ENCODE measurements around the gene FPGS. TPM values are rescaled to one million over a fixed set of nuclear protein-coding genes. Genes with fewer than 3 reads are reported as not detected.

The FPGS gene
- polyA plus RNA-seq, 4 donors = 40.7 to 55.2 (median 48.9) TPM

DNA sequence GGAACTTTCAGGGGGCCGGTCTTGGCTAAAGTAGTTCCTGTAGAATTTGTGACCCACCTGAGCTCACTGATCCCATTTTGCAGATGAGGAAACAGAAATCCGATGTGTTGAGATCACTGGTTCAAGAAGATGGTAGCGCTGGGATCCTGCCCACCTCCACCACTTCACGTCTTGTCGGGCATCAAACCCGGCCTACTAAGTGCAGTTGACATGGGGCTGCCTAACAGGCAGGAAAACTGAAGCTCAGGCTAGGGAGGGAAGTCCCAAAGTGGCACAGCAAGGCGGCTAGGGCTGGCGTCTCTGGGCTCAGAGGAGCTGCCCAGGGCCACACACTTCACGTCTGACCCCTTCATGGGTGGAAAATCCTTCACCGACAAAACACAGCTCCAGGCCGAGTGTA, 52.3 kb downstream of the FPGS start:
- DNase-seq (ENCODE audit: low read depth in 4 of 4, low spot score in 2 of 4) = no peak

DNA sequence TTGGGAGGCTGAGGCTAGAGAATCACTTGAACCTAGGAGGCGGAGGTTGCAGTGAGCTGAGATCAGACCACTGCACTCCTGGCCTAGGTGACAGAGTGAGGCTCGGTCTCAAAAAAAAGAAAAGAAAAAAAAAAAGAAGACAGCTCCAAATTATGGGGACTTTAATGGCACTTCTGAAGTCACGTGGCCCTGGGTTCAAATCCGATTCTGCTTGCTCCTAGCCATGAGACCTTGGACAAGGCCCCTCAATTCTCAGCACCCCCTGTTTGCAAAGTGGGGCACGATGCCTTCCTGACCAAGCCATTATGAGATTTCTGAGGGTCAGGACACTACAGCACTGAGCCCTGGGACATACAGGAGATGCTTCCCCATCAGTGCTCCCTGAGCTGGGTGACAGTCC, 52.8 kb downstream of the FPGS start:
- no peak for DNase-seq (ENCODE audit: low read depth in 4 of 4, low spot score in 2 of 4)

DNA sequence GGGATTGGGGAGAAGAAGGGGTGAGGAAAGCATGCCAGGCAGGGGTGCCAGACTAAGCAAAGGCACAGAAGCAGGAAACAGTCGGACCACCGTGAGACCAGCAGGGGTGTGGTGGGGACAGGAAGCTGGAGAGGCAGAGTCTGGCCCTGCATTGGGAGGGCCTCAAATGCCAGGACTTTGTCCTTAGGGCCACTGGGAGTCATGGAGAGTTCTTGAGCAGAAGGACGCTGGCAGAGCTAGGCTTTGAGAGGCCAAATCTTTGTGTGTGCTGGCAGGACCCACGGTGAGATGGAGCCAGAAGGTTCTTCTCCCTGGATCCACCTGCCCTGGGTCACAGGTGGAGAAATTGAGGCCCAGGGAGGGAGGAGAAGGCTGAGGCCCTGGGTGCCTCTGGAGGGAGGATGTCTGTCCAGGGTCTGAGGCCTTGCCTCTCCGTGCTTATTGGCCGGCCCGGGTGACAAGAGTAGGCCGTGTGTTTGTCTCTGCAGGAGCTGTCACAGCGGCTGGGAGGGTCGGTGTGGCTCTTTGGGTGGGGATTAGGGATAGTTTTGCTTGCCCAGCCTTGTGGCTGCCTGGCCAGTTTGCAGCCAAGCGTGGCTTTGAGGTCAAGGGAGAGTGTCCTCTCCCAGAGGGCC, 53.5 kb downstream of the FPGS start:
- no peak for DNase-seq (ENCODE audit: low read depth in 4 of 4, low spot score in 2 of 4)

DNA sequence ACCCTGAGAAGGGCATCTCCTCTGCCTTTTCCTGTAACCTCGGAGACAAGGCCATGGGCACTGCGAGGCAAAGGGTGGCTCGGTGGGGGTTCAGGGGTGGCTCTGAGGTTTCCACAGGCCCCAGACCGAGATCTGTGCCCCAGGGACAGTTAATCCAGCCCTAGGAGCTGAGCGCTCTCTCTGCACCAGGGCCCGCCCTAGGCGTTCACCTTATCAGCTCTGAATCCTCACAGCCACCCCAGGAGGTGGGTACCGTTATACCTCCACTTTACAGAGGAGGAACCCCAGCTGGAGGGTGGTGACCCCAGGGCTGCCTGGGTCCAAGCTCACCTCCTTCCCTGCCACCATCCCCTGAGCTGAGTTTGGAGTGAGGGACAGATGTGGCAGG, 54.0 kb downstream of the FPGS start:
- DNase-seq (ENCODE audit: low read depth in 4 of 4, low spot score in 2 of 4) = no peak

DNA sequence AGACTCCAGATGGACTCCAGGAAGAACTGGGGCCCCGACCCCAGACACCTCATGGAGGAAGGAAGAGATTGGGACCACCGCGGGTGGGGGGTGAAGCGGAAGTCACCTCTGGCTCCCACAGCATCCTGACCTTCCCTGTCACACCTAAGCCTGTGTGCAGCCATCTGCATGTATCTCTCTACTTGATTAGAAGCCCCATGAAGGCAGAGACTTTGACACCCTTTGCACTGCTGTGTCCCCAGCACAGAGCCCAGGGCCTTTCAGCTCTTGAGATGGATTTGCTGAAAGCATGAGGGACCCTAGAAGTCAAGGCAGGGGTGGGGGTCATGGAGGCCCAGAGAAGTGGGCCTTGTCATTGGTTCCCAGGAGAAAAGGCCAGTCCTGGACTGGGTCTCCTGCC, 54.6 kb downstream of the FPGS start:
- no peak for DNase-seq (ENCODE audit: low read depth in 4 of 4, low spot score in 2 of 4)

DNA sequence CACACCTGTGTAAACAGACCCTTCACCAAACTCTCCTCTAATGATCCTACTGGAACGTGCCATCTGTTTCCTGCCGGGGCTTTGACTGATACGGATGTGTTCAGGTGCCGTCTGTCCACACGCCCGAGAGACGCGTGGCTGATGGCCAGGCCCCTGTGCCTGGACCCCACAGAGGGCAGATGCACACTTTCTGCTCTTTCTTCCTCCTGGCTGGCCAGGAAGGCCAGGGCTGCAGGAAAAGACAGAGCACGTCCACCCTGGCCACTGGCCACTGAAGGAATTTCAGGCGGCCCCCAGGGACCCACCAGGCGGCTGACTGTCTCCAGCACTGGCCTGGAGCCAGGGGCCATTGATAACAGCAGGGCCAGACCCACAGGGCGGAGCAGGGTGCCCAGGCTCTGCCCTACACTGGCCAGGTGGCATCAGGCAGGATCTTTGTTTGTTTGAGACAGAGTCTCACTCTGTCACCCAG, 55.4 kb downstream of the FPGS start:
- DNase-seq (ENCODE audit: low read depth in 4 of 4, low spot score in 2 of 4) = no peak

DNA sequence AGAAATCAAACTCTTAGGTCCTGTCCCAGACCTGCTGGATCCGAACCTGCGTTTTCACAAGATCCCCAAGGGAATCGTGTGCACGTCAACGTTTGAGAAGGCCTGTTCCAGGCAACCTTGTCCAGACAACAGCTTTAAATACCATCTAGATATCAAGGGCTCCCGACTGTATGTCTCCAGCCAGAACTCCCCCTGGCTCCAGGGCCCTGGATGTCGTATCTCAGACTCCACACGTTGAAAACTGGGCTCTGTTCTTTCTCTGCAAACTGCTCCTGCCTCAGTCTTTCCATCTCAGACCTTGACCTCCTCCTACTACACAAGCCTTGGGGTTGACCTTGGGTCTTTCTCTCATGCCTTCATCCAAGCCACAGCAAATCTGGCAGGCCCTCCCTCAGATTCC, 57.6 kb downstream of the FPGS start:
- DNase-seq (ENCODE audit: low read depth in 4 of 4, low spot score in 2 of 4) = no peak

DNA sequence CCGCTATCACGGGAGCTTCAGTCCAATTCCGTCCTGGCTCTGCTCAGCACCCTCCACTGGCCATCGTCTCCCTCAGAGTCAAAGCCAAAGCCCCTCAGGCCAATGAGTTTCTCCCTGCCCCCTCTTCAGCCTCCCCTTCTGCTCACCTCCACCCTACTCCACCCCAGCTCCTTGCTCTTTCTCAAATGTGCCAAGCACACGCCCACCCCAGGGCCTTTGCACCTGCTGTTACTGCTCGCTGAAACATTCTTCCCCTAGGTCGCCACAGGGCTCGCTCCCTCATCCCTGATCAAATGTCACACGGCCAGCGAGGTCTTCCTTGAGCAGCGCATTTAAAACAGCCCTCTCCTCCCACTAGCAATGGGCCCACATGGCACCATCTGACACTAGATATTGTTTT, 58.1 kb downstream of the FPGS start:
- no peak for DNase-seq (ENCODE audit: low read depth in 4 of 4, low spot score in 2 of 4)

DNA sequence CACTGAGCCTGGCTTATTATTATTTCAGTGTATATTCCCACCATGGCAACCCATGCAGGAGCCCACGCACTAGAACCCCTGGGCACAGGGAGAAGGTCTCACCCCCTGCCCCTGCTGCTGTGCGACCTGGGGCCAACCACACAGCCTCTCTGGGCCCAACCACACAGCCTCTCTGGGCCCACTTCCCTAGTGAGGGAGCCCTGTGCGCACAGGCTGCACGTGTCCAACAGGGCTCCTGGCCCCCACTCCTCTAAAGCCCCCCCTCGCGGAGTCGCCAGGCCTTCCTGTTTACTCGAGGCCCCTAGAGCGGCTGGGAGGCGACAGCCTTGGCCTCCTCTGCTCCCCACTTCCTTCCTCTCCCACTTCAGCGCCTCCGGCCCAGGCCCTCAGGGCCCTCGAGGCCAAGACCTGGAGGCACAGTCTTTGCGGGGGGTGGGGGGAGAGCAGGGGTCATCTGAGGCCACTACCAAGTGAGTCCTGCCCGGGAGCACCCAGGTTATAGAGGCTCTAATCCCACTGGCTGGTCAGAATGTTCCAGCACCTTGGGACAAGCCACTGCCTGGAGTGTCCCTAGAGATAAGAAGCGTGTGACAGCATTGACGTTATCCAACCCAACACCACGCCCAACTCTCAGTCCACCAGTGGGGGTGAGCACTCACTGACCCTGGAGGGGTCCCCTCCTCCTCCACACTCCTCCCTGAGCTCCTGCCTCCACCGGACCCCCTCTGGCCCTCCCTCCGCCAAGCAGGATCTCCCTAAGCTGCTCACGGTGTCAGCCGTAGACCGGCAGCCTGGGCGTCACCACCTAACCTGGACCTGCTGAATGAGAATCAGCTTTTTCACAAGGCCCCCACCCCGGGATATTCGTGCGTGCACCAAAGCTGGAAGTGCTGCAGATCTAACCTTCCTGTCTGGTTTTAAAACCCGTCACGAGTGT, 59.7 kb downstream of the FPGS start:
- DNase-seq (ENCODE audit: low read depth in 4 of 4, low spot score in 2 of 4) = no peak

DNA sequence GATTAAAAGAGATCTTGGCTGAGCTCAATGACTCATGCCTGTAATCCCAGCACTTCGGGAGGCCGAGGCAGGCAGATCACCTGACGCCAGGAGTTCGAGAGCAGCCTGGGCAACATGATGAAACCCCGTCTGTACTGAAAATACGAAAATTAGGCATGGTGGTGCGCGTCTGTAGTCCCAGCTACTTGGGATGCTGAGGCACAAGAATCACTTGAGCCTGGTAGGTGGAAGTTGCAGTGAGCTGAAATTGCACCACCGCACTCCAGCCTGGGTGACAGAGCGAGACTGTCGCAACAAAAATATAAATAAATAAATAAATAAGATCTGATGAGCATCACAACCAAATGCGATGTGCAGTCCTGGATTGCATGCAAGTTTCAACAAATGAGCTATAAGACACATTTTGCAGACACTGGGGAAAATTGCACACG, 60.5 kb downstream of the FPGS start:
- DNase-seq (ENCODE audit: low read depth in 4 of 4, low spot score in 2 of 4) = no peak

Other genes with a start within 250 kb of the FPGS start
- 10 to 100 TPM; 23.6 to 38.6 (median 31.6) TPM for gene STXBP1, start 190.6 kb upstream of the FPGS start, polyA plus RNA-seq (ENCODE audit: insufficient read length in 4 of 4)
- gene CFAP157, start 95.9 kb upstream of the FPGS start, polyA plus RNA-seq (ENCODE audit: insufficient read length in 4 of 4) = 1 to 10 TPM; 2.6 to 7.7 (median 5.4) TPM
- 10 to 100 TPM in 3 of 4 donors, 1 to 10 TPM in 1; 7.4 to 21.6 (median 14.2) TPM for gene PTRH1, start 87.2 kb upstream of the FPGS start, polyA plus RNA-seq (ENCODE audit: insufficient read length in 4 of 4)
- under 1 TPM; 0.20 to 0.30 (median 0.27) TPM for gene TTC16, start 86.8 kb upstream of the FPGS start, polyA plus RNA-seq (ENCODE audit: insufficient read length in 4 of 4)
- gene TOR2A, start 67.6 kb upstream of the FPGS start, polyA plus RNA-seq (ENCODE audit: insufficient read length in 4 of 4) = 10 to 100 TPM; 13.7 to 21.6 (median 16.8) TPM
- 10 to 100 TPM; 13.8 to 18.6 (median 16.0) TPM for gene SH2D3C, start 24.2 kb upstream of the FPGS start, polyA plus RNA-seq (ENCODE audit: insufficient read length in 4 of 4)
- gene CDK9, start 16.8 kb upstream of the FPGS start, polyA plus RNA-seq (ENCODE audit: insufficient read length in 4 of 4) = 10 to 100 TPM; 63.5 to 84.3 (median 72.4) TPM
- gene ENG, start 51.8 kb downstream of the FPGS start, polyA plus RNA-seq (ENCODE audit: insufficient read length in 4 of 4) = 100 to 1,000 TPM in 1 of 4 donors, 10 to 100 TPM in 3; 74.4 to 112 (median 80.8) TPM
- gene AK1, start 74.8 kb downstream of the FPGS start, polyA plus RNA-seq (ENCODE audit: insufficient read length in 4 of 4) = 10 to 100 TPM; 38.3 to 60.4 (median 48.1) TPM
- 10 to 100 TPM; 41.4 to 53.1 (median 47.2) TPM for gene ST6GALNAC6, start 96.7 kb downstream of the FPGS start, polyA plus RNA-seq (ENCODE audit: insufficient read length in 4 of 4)
- 10 to 100 TPM; 10.4 to 17.2 (median 13.7) TPM for gene ST6GALNAC4, start 114.2 kb downstream of the FPGS start, polyA plus RNA-seq (ENCODE audit: insufficient read length in 4 of 4)
- 1 to 10 TPM; 1.1 to 2.8 (median 2.3) TPM for gene PIP5KL1, start 127.9 kb downstream of the FPGS start, polyA plus RNA-seq (ENCODE audit: insufficient read length in 4 of 4)
- 10 to 100 TPM; 35.4 to 42.3 (median 37.2) TPM for gene DPM2, start 135.0 kb downstream of the FPGS start, polyA plus RNA-seq (ENCODE audit: insufficient read length in 4 of 4)
- gene EEIG1, start 178.1 kb downstream of the FPGS start, polyA plus RNA-seq (ENCODE audit: insufficient read length in 4 of 4) = 10 to 100 TPM; 34.0 to 46.4 (median 38.3) TPM